Bronchial epithelial cell (primary cell): ENCODE measurements around the gene TUG1. TPM values are rescaled to one million over a fixed set of nuclear protein-coding genes. Genes with fewer than 3 reads are reported as not detected.

Experiments used
- DNase-seq: peaks from one replicate; pipeline ENCODE4 v3.0.0-alpha.2; 2010; ENCODE audit warnings: low read depth
- FAIRE-seq: peaks from 2 replicates; lab custom pipeline; 2011; peaks lifted over from hg19 to GRCh38; lab: Jason Lieb, UNC
- H3K27me3 ChIP-seq: 2 replicates; pipeline ENCODE4 v1.5.1; 2011; ENCODE audit warnings: low read length; ENCODE audit not compliant: control insufficient read depth, insufficient read depth
- H3K36me3 ChIP-seq: 2 replicates; pipeline ENCODE4 v1.5.1; 2011; ENCODE audit warnings: low read length; ENCODE audit not compliant: control insufficient read depth, insufficient read depth
- H3K4me3 ChIP-seq: 2 replicates; pipeline ENCODE4 v1.5.1; 2011; ENCODE audit warnings: mild to moderate bottlenecking, low read depth, low read length, control low read depth
- CTCF ChIP-seq: IDR thresholded peaks from 2 replicates; pipeline ENCODE4 v1.5.1; 2011; ENCODE audit warnings: mild to moderate bottlenecking, moderate library complexity, low read length, control low read depth, inconsistent platforms; ENCODE audit not compliant: insufficient read depth, severe bottlenecking
- total RNA-seq: library from RNA; depleted of rRNA; stranded (reverse); fragments of >200 nt; gene quantifications from 2 replicates; pipeline ENCODE4 v1.2.1, GENCODE V29; 2014

The TUG1 gene
- 24.5 and 34.9 TPM in 2 replicates for total RNA-seq

- Histone ChIP-seq H3K27me3 (no peaks in the 10 kb centered on the region), H3K36me3 (peaks cover 11% of the 10 kb centered on the region), H3K4me3 (peak within 1 kb of the TSS; percentile 59)
- peak; percentile 90 for DNase-seq
- peak; percentile 36 for FAIRE-seq
- no peak for TF ChIP-seq CTCF
Observed at GRCh38 chr22:30968924-30969531, at the start of gene TUG1. Gene TUG1, plus strand, starts transcription at chr22:30969265.

- DNase-seq: no peak
- no peak for TF ChIP-seq CTCF
- Histone ChIP-seq H3K27me3 (no peaks in the 10 kb centered on the region), H3K36me3 (no peaks in the 10 kb centered on the region), H3K4me3 (no peak overlapping the region)
- no peak for FAIRE-seq
Observed at GRCh38 chr22:30919973-30920372, 49.1 kb upstream of the TUG1 start.

- no peaks in the 10 kb centered on the region for H3K36me3 ChIP-seq
- no peaks in the 10 kb centered on the region for H3K27me3 ChIP-seq
- DNase-seq (peak; percentile 33), FAIRE-seq (no peak)
- TF ChIP-seq CTCF: peak; percentile 83
- H3K4me3 ChIP-seq: no peak overlapping the region
Observed at GRCh38 chr22:30920407-30920806, 48.7 kb upstream of the TUG1 start.

- H3K27me3 ChIP-seq: no peaks in the 10 kb centered on the region
- no peaks in the 10 kb centered on the region for H3K36me3 ChIP-seq
- FAIRE-seq (no peak), DNase-seq (peak; percentile 42)
- no peak overlapping the region for H3K4me3 ChIP-seq
- TF ChIP-seq CTCF: no peak
Observed at GRCh38 chr22:30921108-30921507, 48.0 kb upstream of the TUG1 start.

- DNase-seq: peak; percentile 8
- Histone ChIP-seq H3K4me3 (peak overlapping the region; percentile 13), H3K27me3 (no peaks in the 10 kb centered on the region), H3K36me3 (peaks cover 5% of the 10 kb centered on the region)
- FAIRE-seq: no peak
- no peak for TF ChIP-seq CTCF
Observed at GRCh38 chr22:30922151-30922611, 46.9 kb upstream of the TUG1 start.

GRCh38 chr22:30923168-30923900, 45.7 kb upstream of the TUG1 start:
- FAIRE-seq (no peak), DNase-seq (no peak)
- Histone ChIP-seq H3K27me3 (no peaks in the 10 kb centered on the region), H3K4me3 (no peak overlapping the region), H3K36me3 (peaks cover 8% of the 10 kb centered on the region)
- no peak for TF ChIP-seq CTCF
